GM12872 (cell line): ENCODE results near the gene HCLS1.

Source experiments
- TF ChIP-seq, protein P1 (sequence below): IDR thresholded peaks from 3 replicates; pipeline ENCODE4 v1.5.1; 2011; ENCODE audit warnings: low read depth, mild to moderate bottlenecking, low read length, moderate library complexity; ENCODE audit not compliant: insufficient read depth

Gene HCLS1

GRCh38 chr3:121696186-121696585, 35.5 kb upstream of the HCLS1 start:
- TF ChIP-seq, protein P1, sequence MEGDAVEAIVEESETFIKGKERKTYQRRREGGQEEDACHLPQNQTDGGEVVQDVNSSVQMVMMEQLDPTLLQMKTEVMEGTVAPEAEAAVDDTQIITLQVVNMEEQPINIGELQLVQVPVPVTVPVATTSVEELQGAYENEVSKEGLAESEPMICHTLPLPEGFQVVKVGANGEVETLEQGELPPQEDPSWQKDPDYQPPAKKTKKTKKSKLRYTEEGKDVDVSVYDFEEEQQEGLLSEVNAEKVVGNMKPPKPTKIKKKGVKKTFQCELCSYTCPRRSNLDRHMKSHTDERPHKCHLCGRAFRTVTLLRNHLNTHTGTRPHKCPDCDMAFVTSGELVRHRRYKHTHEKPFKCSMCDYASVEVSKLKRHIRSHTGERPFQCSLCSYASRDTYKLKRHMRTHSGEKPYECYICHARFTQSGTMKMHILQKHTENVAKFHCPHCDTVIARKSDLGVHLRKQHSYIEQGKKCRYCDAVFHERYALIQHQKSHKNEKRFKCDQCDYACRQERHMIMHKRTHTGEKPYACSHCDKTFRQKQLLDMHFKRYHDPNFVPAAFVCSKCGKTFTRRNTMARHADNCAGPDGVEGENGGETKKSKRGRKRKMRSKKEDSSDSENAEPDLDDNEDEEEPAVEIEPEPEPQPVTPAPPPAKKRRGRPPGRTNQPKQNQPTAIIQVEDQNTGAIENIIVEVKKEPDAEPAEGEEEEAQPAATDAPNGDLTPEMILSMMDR, result no peak

GRCh38 chr3:121692010-121692699, 31.5 kb upstream of the HCLS1 start:
- TF ChIP-seq, protein P1, result no peak

DNA sequence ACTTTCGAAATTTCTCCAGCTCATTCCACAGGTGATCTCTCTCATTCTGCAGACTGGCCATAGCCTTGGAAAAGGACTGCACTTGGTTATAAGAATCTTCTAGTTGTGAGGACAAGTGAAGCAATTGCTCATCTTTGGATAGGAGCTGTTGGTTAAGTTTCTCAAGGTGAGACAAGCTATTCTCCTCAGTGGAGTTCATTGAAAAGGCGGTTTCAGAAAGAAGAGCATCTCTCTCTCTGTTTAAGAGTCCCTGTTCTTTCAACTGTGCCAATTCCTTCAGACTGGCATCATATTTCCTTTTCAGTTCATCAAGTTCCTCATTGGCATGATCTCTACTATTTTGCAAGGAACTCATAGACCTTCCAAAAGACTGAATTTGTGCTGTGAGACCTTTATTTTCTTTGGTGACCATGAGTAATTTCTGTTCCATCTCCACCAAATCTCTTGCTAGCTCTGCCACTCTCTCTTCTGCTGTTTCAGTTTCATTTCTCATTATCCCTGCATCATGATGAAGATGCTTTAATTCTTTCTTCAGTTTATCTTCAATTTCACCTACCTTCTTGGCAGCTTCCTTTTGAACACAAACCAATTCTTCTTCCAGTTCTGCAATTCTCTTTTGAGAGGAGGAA, 30.2 kb upstream of the HCLS1 start:
- TF ChIP-seq, protein P1, result no peak

- TF ChIP-seq, protein P1, result no peak
Measured at GRCh38 chr3:121681792-121682191, 21.1 kb upstream of the HCLS1 start.

GRCh38 chr3:121677141-121677540, 16.4 kb upstream of the HCLS1 start:
- TF ChIP-seq, protein P1, result no peak

GRCh38 chr3:121670676-121671075, 10.0 kb upstream of the HCLS1 start:
- TF ChIP-seq, protein P1, result no peak

GRCh38 chr3:121667333-121667732, 6.6 kb upstream of the HCLS1 start:
- TF ChIP-seq, protein P1, result no peak
